ENCODE data around the gene SLC28A3.

The SLC28A3 gene

DNA sequence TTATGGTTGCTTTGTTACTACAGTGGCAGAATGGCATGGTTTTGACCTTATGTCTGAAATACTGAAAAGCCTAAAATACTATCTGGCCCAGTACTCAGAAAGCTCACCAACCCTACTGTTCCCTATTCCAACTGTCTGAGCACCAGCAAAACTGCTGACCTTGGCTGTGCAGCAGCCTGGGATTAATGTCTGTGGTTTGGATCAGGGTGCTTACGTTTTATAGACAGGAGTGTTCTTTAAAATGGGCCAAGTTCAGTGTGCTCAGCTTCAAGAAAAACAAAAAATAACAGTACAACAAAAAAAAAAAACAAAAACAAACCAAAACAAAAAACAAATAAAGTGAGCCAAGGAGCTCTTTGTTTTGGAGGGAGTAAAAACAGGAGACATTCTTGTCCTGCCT lies 36.4 kb downstream of the SLC28A3 start:
- H3K4me3 ChIP-seq: no peak overlapping the region

GRCh38 chr9:84303061-84303460 lies 37.5 kb downstream of the SLC28A3 start:
- Histone ChIP-seq H3K27ac (no peak overlapping the region), H3K4me3 (no peak overlapping the region)

More for the DNA sequence above, 36.4 kb downstream of the SLC28A3 start:
- no peak overlapping the region for H3K27ac ChIP-seq

- no peak overlapping the region for H3K27ac ChIP-seq
- no peak overlapping the region for H3K4me3 ChIP-seq
These were observed 38.7 kb downstream of the SLC28A3 start for GRCh38 chr9:84301851-84302250.

DNA sequence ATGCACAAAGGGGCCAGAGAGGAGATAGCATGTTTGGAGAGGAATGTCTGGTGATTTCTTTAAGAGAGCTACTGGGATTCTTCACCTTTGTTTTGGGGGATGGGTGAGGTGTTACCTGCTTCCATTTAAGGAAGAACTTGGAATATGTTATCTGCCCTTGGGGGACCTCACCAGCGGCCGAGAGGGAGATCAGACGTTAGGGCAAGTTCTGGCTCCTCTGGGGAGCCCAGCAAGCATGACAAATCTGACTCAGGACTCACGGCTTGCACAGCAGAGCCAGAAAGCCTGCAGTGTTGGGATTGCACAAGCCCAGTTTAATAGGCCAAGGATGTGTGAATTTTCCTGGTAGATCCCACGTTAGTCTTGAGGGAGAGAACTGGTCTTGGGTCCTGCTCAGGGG lies 40.3 kb downstream of the SLC28A3 start:
- Histone ChIP-seq H3K4me3 (no peak overlapping the region), H3K27ac (peak overlapping the region in 8 of 21 experiments; percentile 0 to 64 (median 44))

- Histone ChIP-seq H3K27ac (peak overlapping the region in 10 of 21 experiments; percentile 42 to 85 (median 71)), H3K4me3 (no peak overlapping the region)
These were observed 43.3 kb downstream of the SLC28A3 start for GRCh38 chr9:84297162-84297821.

DNA sequence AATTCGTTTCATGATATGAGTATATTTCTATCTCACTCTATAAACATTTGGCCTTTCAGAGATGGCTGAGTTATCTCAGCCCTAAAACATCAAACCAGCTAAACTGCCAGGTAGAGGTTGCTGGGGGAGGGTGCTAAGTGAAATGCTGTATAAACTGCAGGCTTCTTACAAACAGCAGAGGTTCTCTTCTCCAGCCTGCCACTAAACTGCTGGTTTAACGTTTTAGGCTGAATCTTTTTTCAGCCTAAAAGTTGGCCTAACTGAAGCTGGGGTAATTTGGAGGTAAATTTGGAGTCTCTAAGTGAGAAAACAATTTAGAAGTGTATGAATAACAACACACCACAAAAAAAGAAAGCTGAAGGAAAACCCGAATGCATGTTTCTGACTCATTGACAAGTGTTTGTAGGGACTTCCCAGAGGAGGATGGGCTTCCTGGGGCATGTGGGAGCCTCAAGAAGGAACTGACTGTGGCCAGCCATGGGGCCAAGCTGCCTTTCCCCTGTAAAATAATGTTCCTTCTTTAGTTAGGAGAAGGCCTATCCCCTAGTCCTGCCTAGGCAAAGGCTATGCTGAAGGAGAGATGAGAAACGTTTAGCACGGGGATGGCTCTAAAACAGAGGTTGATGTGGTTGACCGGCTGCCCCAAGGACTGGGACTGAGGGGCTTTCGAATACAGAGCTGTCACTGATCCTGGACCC lies 44.3 kb downstream of the SLC28A3 start:
- Histone ChIP-seq H3K4me3 (no peak overlapping the region), H3K27ac (peak overlapping the region in 15 of 21 experiments; percentile 8 to 85 (median 54))

DNA sequence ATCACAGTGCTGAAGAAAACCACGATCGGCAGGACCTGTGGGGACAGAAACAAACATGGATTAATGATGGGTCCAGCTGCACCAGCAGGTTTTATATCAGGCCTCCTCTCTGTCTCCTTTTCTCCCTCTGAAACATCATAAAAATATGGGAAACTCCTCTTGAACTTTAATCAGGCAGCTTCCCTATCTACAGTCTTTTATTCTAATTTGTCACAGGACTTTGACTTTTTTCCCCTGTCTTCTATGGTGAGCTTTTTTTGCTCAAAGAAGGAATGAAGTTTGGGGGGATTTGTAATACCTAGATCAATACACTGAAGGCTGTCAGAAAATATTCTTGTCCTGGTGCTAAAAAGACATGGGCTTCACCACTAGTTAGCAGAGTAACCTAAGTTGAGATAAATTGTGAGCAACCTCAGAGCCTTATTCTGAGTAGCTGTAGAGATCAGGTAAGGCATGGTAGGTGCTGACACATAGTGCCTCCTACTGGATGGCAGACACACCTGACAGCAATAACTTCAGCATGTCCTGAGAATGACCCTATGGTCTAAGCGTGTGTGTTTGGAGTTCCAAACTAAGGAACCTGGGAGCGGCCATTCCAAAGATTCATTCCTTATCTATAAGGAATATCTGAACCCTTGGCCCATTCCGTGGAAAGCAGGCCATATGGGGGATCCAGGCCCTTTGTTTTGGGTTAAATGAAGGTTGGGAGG lies 46.2 kb downstream of the SLC28A3 start:
- H3K4me3 ChIP-seq: no peak overlapping the region
- H3K27ac ChIP-seq: no peak overlapping the region

- H3K27ac ChIP-seq: peak overlapping the region in 6 of 21 experiments; percentile 14 to 67 (median 58)
These were observed 47.4 kb downstream of the SLC28A3 start for GRCh38 chr9:84293001-84293798.

GRCh38 chr9:84285381-84285780 lies 55.2 kb downstream of the SLC28A3 start:
- H3K27ac ChIP-seq: no peak overlapping the region
- no peak overlapping the region for H3K4me3 ChIP-seq

More at GRCh38 chr9:84293001-84293798, 47.4 kb downstream of the SLC28A3 start:
- no peak overlapping the region for H3K4me3 ChIP-seq

GRCh38 chr9:84283946-84284345 lies 56.6 kb downstream of the SLC28A3 start:
- Histone ChIP-seq H3K4me3 (no peak overlapping the region), H3K27ac (no peak overlapping the region)

DNA sequence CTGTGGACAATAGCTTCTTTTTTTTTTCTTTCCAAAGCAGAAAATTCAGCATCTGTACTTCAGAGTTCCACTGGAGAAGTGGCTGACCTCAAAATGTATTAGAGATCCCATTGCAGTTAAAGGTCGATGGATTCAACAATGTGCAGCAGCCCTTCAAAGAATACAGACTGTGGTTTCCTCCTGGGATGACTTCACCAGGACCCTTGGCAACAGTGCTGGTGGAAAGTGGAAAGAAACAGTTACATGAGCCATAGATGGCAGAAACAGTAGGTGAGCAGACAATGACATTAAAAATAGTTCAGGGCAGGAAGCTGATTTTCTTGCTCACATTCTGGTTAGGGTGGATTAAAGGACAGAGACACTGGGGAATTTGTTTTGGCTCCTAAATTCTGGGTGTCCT lies 62.4 kb downstream of the SLC28A3 start:
- H3K4me3 ChIP-seq: no peak overlapping the region
- H3K27ac ChIP-seq: no peak overlapping the region

DNA sequence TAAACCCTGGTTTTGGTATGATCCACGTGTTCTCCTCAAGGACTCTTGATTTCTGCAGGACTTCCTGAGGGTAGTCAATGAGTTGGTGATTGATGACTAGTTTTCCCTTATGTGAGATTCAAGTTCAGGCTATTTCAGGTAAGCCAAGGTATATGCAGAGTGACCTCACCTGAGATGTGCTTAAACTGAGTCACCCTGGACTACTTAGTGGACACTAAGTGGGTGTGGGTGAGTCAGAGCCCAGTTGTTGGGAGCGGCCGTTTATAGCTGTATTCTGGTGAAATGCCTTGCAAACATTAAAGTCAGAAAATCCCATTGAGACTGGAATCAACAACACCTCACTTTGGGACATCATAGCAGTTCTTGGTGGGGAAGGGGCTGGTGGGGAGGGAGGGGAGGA lies 62.9 kb downstream of the SLC28A3 start:
- Histone ChIP-seq H3K4me3 (no peak overlapping the region), H3K27ac (no peak overlapping the region)

GRCh38 chr9:84276741-84277140 lies 63.8 kb downstream of the SLC28A3 start:
- Histone ChIP-seq H3K4me3 (no peak overlapping the region), H3K27ac (no peak overlapping the region)

DNA sequence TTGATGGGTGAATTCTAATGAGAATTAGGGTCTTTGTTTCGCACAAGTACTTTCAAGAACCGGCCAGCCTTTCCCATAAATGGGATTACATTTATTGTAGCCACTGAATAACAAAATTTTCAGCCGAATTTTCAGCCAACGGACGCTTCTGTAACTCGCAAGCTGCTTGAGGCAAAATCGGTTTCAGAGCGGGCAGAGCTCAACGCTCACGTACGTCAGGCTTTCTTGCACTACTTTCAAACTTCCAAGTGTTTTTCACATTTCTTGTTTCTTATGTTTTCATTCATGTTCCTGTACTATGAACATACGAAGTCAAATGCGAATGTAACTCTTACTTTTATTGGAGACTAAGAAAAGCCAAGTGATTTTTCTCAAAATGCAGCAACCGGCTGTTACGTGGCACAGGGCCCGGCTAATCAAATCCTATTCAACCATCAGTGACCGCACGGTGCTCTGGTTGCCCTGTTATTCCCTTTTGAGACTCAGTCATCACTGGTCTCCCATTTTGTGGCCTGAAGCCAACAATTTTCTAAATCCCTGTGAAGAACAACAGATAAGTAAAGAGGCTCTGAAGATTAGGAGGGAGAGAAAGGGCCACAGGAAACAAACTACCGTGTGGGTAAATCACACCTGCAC lies 68.5 kb downstream of the SLC28A3 start:
- Histone ChIP-seq H3K4me3 (peak overlapping the region in 1 of 7 experiments; percentile 16), H3K27ac (no peak overlapping the region)

DNA sequence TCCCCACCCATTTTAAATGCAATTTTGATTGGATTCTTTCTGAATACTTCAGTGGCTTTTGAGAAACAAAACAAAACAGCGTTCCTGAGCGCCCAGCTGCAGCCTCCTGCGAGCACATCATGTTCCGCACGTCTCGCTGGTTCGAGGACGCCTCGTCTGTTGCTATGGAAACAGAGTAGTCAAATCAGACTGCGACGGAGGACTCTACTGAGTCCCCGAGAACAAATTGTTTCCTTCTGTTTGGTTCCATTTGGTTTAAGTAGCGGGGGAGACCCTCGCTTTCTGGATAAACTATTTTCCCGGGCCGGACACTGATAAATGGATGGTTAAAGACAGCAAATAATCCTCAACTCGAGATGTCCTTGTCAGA lies 69.0 kb downstream of the SLC28A3 start:
- Histone ChIP-seq H3K4me3 (peak overlapping the region in 1 of 7 experiments; percentile 16), H3K27ac (no peak overlapping the region)

DNA sequence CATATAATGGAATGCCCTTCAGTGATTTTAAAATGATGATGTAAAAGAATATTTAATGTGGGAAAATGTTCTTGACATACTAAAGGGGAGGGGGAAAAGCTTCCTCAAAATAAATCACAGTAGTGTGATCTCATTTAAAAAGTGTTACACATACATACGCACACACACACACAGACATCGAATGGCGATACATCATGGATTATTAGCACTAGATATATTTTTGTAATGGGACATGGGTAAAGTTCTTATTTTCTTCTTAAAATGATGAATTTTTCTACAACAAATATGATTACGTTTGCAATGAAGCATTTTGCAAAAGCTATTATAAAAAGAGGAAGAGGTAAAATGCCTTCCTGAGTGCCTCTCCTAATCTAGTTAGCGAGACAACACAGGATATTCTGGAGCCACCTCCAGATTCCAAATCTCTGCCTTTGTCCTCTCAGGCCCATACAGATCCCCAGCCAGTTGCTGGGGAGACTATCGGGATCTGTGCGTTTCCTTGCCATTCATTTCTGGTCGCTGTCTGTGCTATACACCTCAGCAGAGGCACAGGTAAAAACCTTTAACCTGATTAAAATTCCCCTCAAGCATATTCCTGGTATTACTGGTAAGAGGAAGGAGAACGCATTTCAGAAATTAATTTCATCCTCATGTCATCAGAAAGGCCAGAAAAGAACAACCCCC lies 69.6 kb downstream of the SLC28A3 start:
- no peak overlapping the region for H3K27ac ChIP-seq
- no peak overlapping the region for H3K4me3 ChIP-seq

- H3K27ac ChIP-seq: no peak overlapping the region
These were observed 74.4 kb downstream of the SLC28A3 start for GRCh38 chr9:84266087-84266561.

GRCh38 chr9:84264307-84265029 lies 76.1 kb downstream of the SLC28A3 start:
- Histone ChIP-seq H3K4me3 (no peak overlapping the region), H3K27ac (no peak overlapping the region)

More at GRCh38 chr9:84266087-84266561, 74.4 kb downstream of the SLC28A3 start:
- H3K4me3 ChIP-seq: no peak overlapping the region

Data from skin epidermis (tissue), 12 donors.